PC-3 (cell line): ENCODE results near the gene TIGD4.

Source experiments
- EZH2phosphoT487 ChIP-seq: fragments of 300-600 bp; sonication (generic); IDR thresholded peaks from 2 replicates; pipeline ENCODE4 v1.6.1; 2018; ENCODE audit warnings: mild to moderate bottlenecking, antibody characterized with exemption, low read length, borderline replicate concordance
- TF ChIP-seq, protein P1 (sequence below): fragments of 300-600 bp; sonication (generic); conservative IDR thresholded peaks from 2 replicates; pipeline ENCODE4 v1.5.1; 2017; ENCODE audit warnings: antibody characterized with exemption, low read depth, mild to moderate bottlenecking, low read length

- TF ChIP-seq, protein P1, sequence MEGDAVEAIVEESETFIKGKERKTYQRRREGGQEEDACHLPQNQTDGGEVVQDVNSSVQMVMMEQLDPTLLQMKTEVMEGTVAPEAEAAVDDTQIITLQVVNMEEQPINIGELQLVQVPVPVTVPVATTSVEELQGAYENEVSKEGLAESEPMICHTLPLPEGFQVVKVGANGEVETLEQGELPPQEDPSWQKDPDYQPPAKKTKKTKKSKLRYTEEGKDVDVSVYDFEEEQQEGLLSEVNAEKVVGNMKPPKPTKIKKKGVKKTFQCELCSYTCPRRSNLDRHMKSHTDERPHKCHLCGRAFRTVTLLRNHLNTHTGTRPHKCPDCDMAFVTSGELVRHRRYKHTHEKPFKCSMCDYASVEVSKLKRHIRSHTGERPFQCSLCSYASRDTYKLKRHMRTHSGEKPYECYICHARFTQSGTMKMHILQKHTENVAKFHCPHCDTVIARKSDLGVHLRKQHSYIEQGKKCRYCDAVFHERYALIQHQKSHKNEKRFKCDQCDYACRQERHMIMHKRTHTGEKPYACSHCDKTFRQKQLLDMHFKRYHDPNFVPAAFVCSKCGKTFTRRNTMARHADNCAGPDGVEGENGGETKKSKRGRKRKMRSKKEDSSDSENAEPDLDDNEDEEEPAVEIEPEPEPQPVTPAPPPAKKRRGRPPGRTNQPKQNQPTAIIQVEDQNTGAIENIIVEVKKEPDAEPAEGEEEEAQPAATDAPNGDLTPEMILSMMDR, result no peak
- no peak for TF ChIP-seq EZH2phosphoT487
These were observed 47.5 kb downstream of the TIGD4 start for GRCh38 chr4:152731997-152732396.
